HG03521 (cell line): ENCODE measurements around the gene LIG3.
"Not testable (repeated sequence)": the region's sequence is repeated elsewhere in the genome, so short reads cannot be mapped to it uniquely, and the experiment has no call there.

ENCODE experiments used
- ATAC-seq: cut with Tn5 transposase; IDR thresholded peaks from one replicate; pipeline ENCODE4 v1.9.1; 2021; ENCODE audit warnings: mild to moderate bottlenecking, moderate library complexity; ENCODE audit not compliant: unreplicated experiment

Gene LIG3

DNA sequence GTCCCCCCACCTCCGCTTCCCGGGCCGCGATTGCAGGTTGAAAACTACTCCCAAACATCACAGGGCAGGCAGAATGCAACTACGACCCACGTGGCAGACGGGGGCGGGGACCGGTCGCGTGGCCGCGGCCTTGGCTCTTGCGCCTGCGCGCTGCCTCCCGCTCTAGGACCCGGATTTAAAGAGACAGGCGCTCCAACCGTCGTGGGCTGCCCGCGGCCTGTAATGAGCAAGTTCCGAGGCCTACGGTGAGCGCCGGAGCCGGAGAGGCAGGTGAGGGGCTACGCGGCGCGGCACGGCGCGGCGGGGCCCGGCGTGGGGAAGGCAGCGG, at the start of gene LIG3:
Gene LIG3 (plus strand): TSS at position 160 of the 328 bp plus-strand sequence. CDS start 2,494 bp downstream, outside the sequence.
- ATAC-seq = peak; percentile 81

DNA sequence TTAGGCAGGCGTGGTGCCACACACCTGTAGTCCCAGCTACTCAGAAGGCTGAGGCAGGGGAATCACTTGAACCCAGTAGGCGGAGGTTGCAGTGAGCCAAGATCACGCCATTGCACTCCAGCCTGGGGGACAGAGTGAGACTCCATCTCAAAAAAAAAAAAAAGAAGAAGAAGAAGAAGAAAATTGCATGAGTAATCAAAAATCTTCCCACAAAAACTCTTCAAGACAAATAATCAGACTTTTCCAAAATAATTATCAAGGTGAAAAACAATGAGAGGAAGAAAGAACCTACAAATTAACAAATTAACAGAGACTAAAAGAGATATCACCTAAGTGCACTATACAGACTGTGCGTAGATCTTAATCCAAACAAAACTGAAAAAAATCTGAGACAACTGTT, 29.5 kb upstream of the LIG3 start:
- not testable (repeated sequence) for ATAC-seq

DNA sequence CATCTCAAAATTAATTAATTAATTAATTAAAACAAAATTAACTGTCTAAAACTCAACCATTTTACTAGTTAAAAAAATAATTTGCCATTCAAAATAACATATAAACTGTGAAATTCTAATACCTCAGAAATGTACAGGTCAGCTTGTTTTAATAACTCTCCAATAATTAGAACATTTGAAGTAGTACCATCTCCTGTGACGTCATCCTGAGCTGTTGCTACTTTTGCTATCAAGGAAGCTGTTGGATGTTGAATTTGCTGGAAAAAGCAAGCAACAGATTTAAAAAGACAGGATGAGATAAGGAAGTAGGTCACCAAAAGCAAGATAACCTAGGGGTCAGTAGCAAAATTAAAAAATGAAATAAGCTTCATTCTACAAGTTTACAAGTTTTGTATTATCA, 21.9 kb upstream of the LIG3 start:
- ATAC-seq = no peak

DNA sequence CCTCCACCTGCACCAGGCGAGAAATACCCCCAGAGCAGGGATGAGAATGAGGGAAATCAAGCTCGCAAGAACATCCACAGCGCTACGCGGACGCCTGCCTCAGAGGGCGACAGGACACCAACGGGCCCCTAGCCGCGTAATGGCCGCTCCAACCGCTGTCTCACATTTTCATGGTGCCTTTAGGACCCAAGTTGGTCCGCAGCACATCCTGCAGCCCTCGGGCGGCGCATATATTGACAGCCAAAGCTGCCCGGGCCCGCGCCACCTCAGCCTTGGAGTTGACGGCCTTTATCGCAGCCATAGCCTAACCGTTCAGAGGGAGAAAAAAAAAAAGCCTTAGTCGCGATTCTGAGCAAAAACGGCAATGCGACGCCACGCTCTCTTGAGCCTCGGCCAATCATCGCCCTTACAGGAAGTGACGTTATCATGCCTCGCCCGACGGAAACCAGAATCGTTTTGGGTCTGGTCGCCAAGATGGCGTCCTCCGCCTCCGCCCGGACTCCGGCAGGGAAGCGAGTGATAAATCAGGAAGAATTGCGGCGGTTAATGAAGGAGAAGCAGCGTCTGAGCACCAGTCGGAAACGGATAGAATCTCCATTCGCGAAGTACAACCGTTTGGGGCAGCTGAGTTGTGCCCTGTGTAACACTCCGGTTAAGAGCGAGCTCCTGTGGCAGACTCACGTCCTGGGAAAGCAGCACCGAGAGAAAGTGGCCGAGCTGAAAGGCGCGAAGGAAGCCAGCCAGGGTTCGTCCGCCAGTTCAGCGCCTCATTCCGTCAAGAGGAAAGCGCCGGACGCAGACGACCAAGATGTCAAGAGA, 19.0 kb upstream of the LIG3 start, which contains the start of the genes CCT6B and ZNF830:
Gene CCT6B (minus strand): TSS at position 368 of the 819 bp plus-strand sequence. CDS start 67 bp downstream, at position 301.
Gene ZNF830 (plus strand): TSS at position 448 of the 819 bp plus-strand sequence. CDS start 27 bp downstream, at position 475.
- peak; percentile 89 for ATAC-seq

DNA sequence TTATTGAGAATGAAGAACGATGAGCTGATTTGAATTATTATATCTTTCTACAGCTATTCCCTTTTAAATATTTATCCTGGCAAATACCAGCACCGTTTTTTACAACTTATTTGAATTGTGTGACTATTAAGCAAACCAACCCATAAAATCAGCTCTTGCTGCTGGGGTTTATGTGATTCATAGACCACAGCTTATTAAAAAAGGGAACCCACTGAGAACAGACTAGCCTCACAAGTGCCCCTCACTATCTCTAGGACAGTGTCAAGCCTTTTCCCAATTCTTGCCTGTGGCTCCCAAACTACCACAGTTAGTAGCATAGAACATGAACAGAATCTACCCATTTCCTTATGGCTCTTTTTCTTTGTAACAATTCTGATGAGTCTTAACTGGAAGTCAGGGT, 6.1 kb upstream of the LIG3 start:
- ATAC-seq = no peak

DNA sequence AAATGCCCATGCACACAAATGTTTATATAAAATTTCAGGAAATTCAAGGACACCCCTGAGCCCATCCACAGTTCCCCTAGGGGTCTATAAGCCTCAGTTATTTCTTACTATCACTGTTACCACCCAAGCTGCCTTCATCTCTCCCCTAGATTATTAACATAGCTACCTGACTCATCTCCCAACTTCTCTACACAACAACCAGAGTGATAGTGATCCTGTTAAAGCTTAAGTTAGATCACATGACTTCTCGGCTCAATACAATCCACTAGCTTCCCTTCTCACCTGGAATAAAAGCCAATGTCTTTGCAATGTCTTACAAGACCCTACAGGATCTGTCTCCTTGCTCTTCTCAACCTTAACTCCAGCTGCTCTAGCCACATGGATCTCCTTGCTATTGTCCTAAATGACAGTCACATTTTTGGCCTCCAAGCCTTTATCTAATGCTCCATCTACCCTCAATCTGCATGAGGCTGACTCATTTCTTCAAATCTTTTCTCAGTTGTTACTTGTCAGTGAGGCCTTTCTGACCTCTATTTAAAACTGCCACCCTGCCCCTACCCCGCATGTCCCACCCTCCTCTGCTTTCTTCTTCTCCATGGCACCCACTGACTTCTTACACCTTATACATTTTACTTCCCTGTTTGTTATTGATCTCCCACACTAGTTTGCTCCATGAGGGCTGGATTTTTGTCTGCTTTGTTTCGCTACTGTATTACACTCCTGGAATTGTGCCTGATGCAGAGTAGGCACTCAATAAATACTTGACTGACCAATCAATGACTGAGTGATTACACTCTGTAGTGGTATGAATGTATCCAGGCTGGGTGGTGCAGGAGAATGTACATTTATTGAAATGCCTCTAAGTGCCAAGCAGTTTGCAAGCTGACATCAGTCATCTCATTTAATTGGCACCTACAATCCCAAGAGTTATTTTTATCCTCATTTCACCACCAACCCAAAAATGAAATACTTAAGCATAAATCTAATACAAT, 5.2 kb upstream of the LIG3 start:
- ATAC-seq = no peak

DNA sequence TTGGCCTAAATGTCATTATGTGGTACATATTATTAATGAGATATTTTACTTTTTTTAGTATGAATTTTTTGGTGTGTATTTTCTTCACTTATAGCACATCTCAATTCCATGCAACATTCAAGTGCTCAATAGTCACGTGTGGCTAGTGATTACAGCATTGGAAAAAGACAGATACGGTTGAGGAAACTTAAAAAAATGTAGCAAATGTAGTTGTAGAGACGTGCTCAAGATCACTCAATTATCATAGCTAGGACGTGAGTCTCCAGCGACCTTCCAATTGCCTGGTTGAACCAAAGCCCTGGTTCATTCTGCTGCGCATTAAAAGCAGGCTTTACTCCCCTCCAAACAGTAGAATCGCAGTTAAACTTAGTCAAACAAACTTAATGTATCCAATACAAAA, 1.2 kb upstream of the LIG3 start:
- ATAC-seq = no peak

DNA sequence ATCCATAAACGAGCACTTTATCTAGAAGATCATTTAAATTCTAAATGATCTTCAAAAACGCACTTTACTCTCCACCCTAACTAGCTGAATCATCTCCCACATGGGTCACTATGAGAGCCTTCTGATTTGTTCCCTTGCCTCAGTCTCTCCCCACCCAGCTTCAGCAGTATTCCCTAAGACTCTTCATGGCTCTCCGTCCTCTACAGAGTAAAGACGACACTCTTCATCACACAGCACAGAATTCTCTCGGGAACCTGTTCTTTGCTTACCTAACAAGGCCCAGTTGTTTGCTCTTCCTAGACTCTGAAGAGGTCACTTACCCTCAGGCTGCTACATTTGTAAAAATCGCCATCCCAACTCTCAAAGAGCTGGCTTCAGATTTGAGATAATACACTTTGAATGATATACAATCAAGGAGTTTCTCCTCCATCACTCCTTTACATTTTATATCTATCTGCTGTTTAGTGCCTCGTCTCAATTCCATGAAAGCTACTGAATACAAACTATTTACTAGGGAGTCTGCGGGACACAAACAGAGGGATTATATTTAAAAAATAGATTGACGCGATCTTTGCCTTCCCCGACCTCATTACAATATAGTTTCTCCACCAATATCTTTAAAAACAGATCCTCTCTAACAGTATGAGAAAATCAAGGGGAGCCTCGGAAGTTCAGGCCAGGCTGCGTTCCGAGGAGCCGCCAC, 511 bp upstream of the LIG3 start:
- ATAC-seq = no peak

DNA sequence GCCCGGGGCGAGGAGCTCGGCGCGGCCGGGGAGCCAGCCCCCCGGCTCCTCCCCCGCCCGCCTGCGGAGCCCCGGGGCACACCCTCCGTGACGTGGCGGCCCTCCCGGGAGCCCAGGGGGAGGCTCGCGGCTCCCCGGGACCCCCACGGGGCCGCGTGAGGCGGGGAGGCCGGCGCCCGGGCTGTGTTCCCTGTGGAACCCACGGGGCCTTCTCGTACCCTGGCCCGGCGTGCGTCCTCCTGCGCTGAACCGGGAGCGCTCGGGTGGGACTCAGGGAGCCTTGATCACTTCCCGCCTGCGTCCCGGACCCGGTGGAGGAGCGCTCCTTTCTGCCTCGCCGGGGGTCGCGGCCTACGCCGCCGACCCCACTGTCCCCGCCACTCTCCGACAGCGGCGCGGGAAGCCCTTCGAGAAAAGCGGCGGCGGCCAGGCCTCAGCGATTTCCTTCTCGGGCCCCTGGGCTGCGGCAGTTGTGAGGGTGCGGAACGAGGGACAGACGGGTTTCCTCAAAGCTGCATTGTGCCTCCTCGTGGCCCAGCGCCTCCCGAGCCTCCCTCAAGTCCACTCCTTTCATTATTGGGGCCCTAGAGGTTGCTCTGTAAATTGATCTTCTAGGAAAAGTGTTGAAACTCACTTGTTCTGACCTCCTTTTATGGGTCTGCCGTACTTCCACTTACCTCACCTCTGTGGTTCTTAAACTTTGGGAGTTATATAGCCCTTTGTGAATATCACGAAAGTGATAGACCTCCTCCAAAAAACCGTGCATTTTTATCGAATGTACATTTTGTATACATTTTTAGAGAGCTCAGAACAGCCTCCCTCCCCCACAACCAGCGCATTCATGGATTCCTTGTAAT, 597 bp downstream of the LIG3 start:
- peak; percentile 80 for ATAC-seq

DNA sequence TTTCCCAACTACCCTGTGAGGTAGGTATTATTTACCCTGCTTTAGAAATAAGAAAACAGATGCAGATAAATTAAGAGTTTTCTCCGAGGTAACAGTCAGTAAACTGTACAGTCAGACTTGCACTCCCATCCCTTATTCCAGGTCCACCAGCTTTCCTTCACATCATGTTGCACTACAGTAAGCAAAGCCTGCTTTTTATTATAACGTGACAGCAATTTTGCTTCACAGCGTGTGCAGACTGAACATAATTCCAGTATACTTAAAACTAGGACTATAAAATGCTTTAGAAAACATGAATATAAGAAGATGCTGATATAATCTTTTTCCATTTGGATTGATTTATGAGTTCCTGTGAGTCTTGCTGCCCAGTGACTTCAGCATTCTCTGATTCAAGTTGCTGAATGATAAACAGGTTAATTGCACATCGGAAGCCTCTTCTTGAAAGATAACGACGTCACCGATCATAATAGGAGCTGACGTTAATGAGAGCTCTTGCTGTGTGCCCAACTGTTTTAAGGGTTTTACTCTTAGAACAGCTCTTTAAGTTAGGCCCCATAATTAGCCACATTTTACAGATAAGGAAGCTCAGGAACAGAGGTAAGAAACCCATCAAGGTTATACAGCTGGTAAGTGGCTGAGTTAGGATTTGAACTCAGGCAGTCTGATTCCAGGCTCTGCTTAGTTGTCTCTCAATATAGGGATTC, 1.4 kb downstream of the LIG3 start:
- ATAC-seq = no peak

DNA sequence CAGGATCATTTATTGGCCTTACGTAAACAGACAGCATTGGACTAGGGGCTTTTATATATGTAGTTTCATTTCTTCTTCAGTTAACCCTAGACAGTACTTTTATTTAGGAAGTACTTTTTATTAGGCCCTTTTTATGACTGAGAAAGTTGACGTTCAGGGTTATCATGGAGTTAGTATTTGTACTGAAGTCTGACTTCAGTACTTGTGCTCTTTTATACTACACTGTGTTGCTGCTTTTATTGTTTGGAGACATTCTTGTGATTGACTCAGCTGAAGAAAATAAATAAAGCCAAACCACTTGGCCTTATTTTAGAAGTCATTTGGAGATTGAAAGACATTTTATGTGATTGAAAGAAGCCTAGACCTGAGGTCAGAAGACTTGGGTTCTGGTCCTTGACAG, 6.9 kb downstream of the LIG3 start:
- ATAC-seq = no peak

DNA sequence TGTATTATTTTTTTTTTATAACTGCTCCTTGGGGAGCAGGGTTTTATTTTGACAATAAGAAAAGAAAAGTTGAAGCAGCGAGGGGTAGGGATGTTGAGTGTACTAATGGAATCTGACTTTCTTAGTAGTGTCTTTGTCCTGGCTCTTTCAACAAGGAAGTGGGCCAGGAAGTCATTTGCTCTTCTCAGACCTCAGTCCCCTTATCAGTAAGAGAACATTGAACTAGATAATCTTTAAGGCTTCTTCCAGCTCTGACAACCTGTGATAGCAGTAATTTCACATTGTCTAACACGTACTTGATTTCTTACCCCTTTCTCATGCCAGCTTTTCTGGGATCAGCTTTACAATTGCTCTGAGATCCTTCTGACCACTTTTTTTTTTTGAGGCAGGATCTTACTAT, 8.3 kb downstream of the LIG3 start:
- no peak for ATAC-seq

DNA sequence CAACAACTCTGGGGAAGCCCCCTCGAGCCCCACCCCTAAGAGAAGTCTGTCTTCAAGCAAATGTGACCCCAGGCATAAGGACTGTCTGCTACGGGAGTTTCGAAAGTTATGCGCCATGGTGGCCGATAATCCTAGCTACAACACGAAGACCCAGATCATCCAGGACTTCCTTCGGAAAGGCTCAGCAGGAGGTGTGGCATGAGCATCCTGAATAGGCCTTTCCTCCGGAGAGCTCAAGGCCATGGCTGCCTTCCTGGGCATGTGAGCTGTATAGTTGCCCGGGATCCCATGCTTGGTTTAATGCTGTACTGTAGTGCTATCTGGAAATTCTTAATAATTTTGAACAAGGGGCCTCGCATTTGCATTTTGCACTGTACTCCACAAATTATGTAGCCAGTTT, 9.2 kb downstream of the LIG3 start:
- ATAC-seq = no peak

DNA sequence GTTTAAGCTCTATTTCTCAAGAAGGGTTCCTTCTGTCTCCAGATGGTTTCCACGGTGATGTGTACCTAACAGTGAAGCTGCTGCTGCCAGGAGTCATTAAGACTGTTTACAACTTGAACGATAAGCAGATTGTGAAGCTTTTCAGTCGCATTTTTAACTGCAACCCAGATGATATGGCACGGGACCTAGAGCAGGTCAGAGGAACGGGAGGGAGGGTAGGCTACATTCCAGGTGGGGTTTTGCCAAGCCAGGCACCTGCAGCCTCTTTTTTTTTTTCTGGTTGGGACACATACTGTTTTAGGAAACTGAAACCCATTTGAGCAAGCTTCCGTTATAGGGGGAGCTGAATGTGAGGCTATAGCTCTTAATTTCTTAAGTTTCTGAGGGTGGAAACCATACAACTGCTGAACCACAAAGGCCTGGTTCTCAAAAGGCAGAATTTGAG, 10.6 kb downstream of the LIG3 start:
- no peak for ATAC-seq

DNA sequence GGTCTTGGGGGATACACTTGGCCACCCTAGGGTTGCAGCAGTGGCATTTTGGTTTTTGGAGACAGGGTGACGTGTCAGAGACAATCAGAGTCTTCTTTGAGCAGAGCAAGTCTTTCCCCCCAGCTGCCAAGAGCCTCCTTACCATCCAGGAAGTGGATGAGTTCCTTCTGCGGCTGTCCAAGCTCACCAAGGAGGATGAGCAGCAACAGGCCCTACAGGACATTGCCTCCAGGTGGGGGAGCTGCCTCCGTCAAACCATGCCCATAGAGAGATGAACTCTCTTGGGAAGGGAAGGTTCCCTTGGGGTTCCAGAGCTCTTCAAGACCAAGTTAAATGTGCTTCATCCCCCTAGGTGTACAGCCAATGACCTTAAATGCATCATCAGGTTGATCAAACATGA, 11.3 kb downstream of the LIG3 start:
- no peak for ATAC-seq

DNA sequence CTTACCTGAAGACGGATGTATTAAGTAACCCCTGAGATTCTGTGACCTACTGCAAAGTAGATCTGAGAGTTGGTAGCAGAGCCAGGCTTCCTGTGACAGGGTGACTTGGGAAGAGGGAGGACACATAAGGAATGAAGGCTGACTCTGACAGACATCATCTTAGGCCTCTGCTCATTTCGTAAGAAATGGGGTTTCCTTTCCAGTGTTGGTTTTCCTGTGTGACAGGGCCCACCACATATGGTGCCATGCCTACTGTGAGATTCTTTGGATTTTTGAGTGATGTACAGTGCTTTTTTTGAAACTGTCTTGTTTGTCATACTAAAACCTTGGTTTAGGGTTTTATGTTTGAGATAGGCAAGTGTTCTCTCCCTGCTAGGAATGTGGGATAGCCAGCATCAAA, 12.7 kb downstream of the LIG3 start:
- no peak for ATAC-seq

DNA sequence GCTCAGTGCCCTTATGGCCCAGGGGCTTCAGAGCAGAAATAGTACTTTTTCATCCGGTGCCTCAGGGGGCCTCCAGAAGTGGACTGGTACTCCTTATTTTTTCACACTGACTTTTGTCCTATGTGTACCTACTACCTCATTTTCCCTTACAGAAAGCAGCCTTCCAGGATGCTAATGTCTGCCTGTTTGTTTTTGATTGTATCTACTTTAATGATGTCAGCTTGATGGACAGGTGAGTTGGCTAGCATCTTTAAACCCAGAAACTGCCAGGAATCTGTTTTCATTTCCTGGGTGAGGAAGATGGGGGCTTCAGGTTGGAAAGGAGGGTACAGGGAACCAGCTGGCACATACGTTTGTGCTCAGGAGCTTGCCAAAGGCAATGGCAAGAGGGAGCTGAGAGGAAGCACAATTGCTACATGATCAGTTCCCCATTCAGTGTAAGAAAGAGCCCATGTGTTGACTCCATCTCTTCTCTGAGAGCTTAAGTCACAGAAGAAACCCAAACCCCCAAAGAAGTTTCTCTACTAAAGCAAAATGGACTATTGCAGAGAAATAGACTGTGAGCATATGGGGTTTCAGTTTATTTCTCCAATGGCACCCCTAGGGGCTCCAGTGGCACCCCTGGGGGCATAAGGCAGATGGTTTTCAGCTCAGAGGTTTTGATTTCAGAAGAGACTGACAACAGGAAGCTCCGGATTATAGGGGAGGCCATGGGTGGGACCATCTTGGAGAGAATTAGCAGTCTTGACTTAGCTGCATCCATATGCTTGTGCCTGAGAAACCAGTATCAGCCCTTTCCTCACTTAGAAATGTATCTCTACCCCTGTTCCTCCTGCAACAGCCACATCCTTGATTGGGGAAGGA, 16.3 kb downstream of the LIG3 start:
- no peak for ATAC-seq

DNA sequence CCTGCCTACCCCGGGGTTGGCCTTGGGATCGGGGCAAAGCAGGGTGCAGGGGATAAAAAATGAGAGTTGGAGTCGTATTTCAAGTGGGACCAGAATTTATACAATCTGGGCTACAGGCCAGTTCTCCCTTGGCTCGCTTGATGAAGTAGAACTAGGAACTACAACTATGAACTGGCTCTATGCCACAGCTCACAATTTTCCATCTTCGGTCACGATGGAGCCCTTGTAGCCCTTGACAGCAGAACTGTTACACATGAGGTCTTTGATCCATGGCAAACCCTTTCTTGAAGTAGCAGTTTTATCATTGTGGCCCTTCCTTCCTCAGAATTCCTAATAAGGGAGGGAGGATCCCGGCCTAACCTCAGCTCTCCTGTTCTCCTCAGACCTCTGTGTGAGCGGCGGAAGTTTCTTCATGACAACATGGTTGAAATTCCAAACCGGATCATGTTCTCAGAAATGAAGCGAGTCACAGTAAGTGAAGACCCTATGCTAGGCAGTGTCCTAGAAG, 17.1 kb downstream of the LIG3 start:
- no peak for ATAC-seq
